ENCODE data around the gene RIMS3.
"Not testable (repeated sequence)": the region's sequence is repeated elsewhere in the genome, so short reads cannot be mapped to it uniquely, and the experiment has no call there.

The RIMS3 gene

GRCh38 chr1:40629546-40629945, 35.9 kb downstream of the RIMS3 start:
- not testable (repeated sequence) for DNase-seq

- DNase-seq: no peak
These were observed 36.6 kb downstream of the RIMS3 start for GRCh38 chr1:40628903-40629292.

DNA sequence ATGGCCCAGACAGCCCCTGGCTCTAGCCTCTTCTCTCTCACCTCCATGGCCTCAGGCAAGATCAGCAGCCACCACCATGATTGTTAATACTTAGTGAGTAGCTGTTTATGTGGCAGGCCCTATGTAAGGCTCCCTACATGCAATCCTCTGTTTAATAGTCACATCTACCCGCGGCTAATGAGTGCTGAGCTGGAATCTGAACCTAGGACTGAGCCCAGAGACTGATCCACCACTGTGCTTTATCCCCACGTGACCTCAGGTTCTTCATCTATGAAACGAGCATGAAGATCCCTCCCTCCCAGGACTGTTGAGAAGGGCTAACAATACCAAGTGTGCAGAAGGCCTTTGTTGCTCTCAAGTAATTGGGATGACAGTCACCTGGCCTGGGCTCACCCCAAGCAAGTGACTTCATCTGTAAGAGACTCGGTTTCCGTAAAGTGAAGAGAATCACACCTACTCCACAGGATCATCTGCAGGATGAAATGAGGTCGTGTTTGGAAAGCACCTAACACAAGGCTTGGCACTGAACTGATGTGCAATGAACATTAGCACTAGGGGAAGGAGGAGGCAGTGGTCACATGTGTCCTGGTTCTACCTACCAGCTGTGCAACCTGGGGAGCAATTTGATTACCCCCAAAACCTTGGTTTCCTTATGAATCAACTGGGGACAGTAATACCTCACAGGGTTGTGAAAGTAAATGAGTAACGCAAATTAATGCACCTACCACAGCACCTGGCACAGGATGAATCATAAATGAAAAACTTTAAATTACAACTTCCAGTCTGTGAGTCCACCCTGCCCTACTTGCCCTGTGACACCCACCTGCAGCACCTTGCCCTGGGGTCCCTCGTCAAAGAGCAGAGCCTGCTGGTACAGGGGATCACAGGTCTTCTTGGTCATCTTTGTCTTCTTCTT, 37.2 kb downstream of the RIMS3 start:
- DNase-seq: no peak

- DNase-seq: no peak
These were observed 39.1 kb downstream of the RIMS3 start for GRCh38 chr1:40626383-40626770.

DNA sequence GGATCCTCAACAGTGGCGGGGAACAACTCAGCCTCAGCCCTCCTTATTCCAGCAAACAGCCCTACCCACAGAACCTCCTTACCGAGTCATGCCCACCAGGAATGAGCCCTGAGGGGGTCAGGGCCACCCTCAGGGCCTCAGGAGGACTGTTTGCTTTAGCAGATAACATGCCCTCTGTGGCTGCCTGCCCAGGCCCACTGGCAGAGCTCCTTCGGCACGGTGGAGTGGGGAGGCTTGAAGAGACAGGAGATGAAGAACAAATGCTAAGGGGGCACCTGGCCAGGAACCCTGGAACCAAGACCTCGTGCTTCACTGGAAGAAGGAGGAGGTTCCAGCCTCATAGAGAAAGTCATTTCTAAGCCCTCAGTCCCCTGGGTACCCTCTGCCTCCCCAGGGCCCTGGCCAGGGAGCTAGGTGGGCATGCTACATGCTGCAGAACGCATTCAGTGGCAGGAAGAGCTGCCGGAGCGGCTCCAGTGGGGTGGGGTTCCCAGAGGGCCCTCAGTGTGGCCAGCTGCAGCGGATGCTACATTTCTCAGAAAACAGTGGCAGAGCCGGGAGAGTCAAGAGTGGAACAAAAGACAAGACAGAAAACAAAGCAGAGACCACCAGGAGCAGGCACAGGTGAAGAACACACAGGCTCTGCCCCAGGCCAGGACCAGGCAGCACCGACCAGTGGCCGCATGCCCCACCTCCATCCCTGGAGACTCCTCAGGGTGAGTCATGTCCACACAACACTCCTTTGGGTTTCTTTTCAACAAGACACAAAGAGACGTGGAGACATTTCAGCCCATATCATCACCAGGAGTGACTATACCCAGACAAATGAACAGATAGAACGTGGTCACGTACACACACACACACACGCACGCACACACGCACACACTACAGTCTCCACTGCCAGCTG, 39.8 kb downstream of the RIMS3 start:
- DNase-seq: no peak

DNA sequence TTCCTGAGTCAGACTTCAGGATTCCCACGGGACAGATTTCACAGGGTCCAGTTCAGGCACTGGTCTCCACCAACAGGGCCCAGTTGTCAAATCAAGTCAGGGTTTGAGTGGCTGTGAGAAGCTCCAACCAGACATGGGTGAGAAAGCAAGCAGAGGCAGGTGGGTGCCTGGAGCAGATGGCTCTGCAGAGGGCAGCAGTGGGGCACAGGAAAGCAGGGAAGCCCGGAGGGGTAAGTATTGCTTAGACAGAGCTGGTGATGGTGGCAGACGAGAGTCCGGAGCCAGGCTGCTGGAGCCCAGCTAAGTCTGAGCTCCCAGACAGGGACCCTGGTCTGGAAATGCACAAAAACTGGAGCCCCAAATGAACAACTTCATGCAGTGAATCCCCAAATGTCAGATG, 40.4 kb downstream of the RIMS3 start:
- DNase-seq: no peak

DNA sequence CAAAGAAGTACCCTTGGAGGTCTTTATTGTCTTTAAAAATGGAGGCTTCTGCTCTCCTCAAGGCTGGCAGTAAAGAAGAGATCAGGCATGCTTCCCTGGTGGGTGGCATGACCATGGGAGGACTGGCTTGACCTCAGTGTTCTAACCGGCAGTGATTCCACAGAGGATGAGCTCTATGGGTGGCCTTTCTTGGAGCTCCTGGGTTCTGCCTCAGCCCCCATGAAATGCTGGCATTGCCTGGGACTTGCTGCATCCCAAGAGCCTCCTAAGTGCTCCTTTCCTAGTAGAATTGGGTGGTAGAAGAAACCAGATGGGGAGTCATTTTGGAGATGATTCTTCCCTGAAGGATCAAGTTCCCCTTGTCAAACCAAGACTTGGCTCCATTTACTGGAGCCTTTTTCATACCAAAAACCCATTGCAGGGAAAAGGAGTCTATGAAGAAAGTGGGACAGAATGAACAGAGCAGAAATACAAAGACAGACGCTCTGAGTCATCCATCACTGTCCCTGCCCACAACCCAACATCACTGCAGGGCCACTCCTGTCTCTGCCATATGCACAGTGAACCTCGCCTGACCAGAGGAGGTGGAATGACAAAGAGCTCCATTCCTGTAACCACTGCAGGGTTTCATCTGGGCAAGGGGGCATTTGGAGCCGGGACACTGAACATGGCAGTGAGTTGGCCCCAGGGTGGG, 42.4 kb downstream of the RIMS3 start:
- DNase-seq: no peak

- no peak for DNase-seq
These were observed 43.5 kb downstream of the RIMS3 start for GRCh38 chr1:40621821-40622450.

GRCh38 chr1:40620586-40621210, 44.8 kb downstream of the RIMS3 start:
- no peak for DNase-seq

DNA sequence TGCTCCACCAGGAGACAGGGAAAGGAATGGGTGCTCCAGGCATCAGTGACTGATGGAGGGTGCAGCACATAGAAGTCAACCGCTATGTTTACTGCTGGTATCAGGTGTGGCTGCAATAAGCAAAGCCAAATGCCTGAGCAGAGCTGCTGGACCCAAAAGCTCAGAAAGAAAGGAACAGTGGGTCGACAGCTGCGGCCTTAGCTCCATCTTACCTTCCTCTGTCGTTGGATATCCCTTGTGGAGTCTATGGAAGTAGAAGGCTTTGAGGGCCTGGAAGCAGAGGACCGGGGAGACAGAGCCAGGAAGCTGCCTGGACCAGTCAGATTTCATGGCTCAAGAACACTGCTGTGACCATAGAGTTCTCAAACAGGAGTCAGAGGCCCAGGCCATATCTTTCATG, 45.3 kb downstream of the RIMS3 start:
- DNase-seq: no peak

GRCh38 chr1:40618108-40618507, 47.4 kb downstream of the RIMS3 start:
- DNase-seq: no peak

GRCh38 chr1:40612345-40612831, 53.1 kb downstream of the RIMS3 start:
- peak; percentile 16 to 39 for DNase-seq

DNA sequence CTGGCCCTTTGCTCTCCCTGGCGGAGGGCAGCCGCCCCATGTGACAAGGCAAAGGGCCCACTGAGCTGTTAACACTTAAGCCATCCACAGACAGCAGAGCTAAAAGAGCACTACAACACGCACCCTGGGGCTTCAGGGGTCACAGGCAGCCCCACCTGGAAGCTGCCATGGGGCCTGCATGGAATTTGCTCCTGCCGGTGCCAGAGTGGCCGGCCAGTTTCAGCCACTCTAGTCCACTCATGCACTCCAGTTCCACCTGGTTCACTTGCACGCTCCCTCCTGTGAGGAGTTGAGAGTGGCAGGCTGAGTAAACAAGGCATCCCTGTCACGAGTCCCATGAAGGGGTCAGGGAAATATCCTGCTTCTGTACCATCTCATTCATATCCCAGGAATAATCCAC, 55.3 kb downstream of the RIMS3 start:
- no peak for DNase-seq

DNA sequence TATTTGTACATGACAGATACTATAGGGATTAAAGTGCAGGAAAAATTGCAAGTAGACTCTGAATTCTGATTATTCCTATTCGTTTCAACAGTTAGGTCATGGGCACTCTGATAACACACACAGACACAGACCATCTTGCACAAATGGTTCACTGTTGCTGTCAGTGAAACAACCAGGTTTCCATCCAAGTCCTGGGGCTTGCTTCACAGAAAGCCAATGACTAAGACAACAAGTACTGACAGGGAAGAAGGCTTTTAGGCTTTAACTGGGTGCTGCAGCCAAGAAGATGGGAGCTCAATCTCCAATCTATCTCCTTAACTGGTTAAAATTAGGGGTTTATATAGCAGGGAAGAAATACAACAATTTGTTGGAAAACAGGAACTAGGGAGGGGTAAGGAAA, 57.6 kb downstream of the RIMS3 start:
- DNase-seq: no peak

GRCh38 chr1:40606978-40607377, 58.5 kb downstream of the RIMS3 start:
- no peak for DNase-seq

DNA sequence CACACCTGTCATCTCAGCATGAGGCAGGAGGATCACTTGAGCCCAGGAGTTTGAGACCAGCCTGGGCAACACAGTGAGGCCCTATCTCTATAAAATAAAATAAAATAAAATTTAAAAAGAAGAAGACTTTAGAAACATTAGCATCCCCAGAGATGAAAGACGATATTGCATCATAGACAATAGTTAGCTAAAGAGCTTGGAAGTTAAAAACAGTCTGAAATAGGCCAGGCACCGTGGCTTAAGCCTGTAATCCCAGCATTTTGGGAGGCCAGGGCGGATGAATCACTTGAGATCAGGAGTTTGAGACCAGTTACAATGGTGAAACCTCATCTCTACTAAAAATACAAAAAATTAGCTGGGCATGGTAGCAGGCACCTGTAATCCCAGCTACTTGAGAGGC, 59.3 kb downstream of the RIMS3 start:
- DNase-seq: no peak

DNA sequence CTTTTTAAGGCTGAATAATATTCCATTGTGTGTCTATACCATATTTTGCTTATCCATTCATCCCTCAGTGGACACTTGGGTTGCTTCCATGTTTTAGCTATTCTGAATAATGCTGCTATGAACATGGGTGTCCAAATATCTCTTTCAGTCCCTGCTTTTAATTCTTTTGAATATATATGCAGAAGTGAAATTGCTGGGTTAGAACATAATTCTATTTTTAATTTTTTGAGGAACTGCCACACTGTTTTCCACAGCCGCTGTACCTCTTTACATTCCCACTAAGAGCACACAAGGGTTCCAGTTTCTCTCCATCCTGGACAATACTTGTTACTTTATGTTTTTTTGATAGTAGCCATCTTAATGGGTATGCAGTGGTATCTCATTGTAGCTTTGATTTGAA, 65.6 kb downstream of the RIMS3 start:
- DNase-seq: no peak

- DNase-seq: no peak
These were observed 69.9 kb downstream of the RIMS3 start for GRCh38 chr1:40595623-40596022.

DNA sequence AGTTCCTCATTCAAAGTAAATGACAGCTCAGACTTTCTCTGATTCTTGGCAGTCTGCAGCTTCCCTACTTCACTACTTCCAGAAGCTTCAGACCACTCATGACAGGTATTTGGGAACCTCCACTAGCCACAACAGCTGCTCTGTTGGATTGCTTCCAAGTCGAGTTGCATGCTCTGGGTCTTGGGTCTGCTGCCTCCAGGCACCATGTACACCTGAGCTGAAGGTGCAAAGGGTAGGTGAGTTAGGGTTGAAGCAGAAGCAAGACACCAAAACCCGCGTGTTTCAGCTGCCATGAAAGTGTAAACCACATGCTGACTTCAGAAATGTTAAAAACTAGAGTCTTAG, 71.3 kb downstream of the RIMS3 start:
- no peak for DNase-seq

DNA sequence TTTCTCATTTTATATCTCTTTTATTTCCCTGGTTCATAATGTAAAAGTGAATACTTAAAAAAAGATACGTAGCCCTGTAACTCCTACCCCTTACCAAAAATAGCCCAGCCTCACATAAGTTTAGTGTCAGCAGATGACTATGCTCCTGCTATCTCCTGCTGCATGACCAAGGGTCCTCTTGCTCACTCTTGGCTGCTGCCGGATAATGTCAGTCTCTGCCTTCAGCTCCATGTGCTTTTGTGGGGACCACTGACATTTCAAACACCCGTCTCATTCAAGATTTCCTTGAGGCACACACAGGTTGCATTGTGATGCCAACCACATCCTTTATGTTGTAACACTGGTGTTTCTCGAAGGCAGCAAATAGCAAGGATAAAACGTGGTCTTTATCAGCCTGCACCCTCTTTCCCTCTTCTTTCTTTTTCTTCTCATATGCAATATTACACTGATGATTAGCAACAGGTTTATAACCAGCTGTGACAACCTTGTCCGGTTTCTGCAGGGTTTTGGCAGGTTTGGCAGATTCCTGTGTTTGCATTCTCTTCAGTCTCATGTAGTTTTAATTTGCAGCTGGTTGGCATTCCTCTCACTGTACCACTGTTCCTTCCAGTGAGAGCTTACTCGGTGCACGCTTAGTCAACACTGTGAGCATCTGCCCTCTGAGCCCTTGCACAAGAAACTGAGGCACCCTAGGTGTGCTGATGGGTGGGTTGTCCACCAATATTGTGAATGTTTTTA, 71.9 kb downstream of the RIMS3 start:
- no peak for DNase-seq

GRCh38 chr1:40592107-40592803, 73.2 kb downstream of the RIMS3 start:
- no peak for DNase-seq
